ENCODE data around the gene CCT6B. TPM values are rescaled to one million over a fixed set of nuclear protein-coding genes. Genes with fewer than 3 reads are reported as not detected.
A peak's percentile ranks its signal among the peaks of the same experiment; 100 is the strongest.

CCT6B gene
- total and polyA plus RNA-seq, 9 of the 15 experiments (the other 6 are each of a cell fraction or from before 2014, with no cell fraction given) = 0.25 to 0.91 (median 0.58) TPM

GRCh38 chr17:34981538-34982241, 20.4 kb upstream of the CCT6B start (continued):
- TF ChIP-seq CEBPG (CRISPR knock-in tag; IDR thresholded peaks at IDR 0.05) (peak; percentile 71; the same call in 1 of the 2 replicates), CEBPG (tag; conservative IDR thresholded peaks at IDR 0.05 in 1 of 2, IDR thresholded peaks at IDR 0.05 in 1 of 2) (peak in 1 of 2 experiments; percentile 73; a peak in 2 of 4 replicates), ZKSCAN8 (CRISPR knock-in tag; IDR thresholded peaks at IDR 0.05) (peak; percentile 51; the same call in 1 of the 2 replicates), ZNF696 (CRISPR knock-in tag; conservative IDR thresholded peaks at IDR 0.05) (no peak), FUS (optimal IDR thresholded peaks at IDR 0.05; ENCODE audit: low read depth, low read length) (no peak), NBN (IDR thresholded peaks at IDR 0.05; ENCODE audit: low read depth) (peak; percentile 59), ATF7 (IDR thresholded peaks at IDR 0.05) (peak; percentile 93), MEF2A (IDR thresholded peaks at IDR 0.05; ENCODE audit: control insufficient read depth, low read depth, low read length) (peak; percentile 91), PHF8 (IDR thresholded peaks at IDR 0.05; ENCODE audit: borderline replicate concordance, low read length) (no peak), CBX8 (IDR thresholded peaks at IDR 0.05; ENCODE audit: borderline replicate concordance, extremely low read depth, low read depth, low read length, poor library complexity, severe bottlenecking) (no peak), XRCC4 (IDR thresholded peaks at IDR 0.05; ENCODE audit: extremely low read depth, insufficient read depth, insufficient read length) (no peak), CC2D1A (IDR thresholded peaks at IDR 0.05) (peak; percentile 17; the same call in 1 of the 2 replicates), CHAMP1 (IDR thresholded peaks at IDR 0.05) (0 out of 2 replicates have a peak, but pooled peaks have one; percentile 47)
- TF ChIP-seq, protein P1, sequence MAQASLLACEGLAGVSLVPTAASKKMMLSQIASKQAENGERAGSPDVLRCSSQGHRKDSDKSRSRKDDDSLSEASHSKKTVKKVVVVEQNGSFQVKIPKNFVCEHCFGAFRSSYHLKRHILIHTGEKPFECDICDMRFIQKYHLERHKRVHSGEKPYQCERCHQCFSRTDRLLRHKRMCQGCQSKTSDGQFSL (CRISPR knock-in tag; IDR thresholded peaks at IDR 0.05) = no peak
- TF ChIP-seq, protein P1 (tag; IDR thresholded peaks at IDR 0.05) = no peak
- TF ChIP-seq, protein P2, sequence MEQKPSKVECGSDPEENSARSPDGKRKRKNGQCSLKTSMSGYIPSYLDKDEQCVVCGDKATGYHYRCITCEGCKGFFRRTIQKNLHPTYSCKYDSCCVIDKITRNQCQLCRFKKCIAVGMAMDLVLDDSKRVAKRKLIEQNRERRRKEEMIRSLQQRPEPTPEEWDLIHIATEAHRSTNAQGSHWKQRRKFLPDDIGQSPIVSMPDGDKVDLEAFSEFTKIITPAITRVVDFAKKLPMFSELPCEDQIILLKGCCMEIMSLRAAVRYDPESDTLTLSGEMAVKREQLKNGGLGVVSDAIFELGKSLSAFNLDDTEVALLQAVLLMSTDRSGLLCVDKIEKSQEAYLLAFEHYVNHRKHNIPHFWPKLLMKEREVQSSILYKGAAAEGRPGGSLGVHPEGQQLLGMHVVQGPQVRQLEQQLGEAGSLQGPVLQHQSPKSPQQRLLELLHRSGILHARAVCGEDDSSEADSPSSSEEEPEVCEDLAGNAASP (IDR thresholded peaks at IDR 0.05) = 0 out of 2 replicates have a peak, but pooled peaks have one; percentile 26
- TF ChIP-seq, protein P3, sequence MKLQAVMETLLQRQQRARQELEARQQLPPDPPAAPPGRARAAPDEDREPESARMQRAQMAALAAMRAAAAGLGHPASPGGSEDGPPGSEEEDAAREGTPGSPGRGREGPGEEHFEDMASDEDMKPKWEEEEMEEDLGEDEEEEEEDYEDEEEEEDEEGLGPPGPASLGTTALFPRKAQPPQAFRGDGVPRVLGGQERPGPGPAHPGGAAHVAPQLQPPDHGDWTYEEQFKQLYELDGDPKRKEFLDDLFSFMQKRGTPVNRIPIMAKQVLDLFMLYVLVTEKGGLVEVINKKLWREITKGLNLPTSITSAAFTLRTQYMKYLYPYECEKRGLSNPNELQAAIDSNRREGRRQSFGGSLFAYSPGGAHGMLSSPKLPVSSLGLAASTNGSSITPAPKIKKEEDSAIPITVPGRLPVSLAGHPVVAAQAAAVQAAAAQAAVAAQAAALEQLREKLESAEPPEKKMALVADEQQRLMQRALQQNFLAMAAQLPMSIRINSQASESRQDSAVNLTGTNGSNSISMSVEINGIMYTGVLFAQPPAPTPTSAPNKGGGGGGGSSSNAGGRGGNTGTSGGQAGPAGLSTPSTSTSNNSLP (IDR thresholded peaks at IDR 0.05; ENCODE audit: borderline replicate concordance, low read depth, low read length) = peak; percentile 90; the same call in 1 of the 2 replicates
